ENCODE results near the gene RGS12. TPM values are rescaled to one million over a fixed set of nuclear protein-coding genes. Genes with fewer than 3 reads are reported as not detected.

RGS12 gene
- total and polyA plus RNA-seq, 2 of the 13 experiments (the other 11 are each of a cell fraction or from before 2014, with no cell fraction given) = 21.0 to 27.7 TPM

DNA sequence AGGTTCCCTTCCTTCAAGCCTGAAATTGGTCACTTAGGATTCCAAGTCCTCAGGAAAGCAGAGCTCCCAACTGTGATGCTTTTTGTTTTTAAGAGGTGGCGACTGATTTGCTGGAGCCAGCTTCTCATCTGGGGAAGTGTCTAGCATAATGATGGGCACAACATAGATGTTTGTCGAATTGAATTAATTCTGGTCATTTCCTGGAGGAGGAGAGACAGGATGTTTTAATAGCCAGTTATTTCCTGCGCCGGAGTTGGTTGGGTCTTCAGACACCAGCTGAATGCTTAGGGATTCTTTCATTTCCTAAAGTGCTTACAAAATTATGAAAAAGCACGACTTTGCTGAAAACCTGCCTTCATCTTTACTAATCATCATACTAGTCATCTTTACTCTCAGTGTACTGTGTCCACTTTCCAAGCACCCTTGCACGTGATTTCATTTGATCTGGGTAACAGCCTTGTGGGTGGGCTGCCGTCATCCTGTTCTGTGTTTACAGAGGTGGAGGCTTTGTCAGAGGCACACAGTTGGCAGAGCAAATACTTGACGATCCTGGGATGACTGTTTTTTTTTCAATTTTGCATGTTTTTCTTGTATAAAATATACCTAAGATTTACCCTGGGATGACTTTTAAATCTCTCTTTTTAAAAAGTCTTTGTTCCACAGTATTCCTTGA lies 49.5 kb downstream of the RGS12 start (continued):
- TF ChIP-seq, protein P1, sequence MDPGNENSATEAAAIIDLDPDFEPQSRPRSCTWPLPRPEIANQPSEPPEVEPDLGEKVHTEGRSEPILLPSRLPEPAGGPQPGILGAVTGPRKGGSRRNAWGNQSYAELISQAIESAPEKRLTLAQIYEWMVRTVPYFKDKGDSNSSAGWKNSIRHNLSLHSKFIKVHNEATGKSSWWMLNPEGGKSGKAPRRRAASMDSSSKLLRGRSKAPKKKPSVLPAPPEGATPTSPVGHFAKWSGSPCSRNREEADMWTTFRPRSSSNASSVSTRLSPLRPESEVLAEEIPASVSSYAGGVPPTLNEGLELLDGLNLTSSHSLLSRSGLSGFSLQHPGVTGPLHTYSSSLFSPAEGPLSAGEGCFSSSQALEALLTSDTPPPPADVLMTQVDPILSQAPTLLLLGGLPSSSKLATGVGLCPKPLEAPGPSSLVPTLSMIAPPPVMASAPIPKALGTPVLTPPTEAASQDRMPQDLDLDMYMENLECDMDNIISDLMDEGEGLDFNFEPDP (CRISPR knock-in tag; conservative IDR thresholded peaks at IDR 0.05) = no peak
- TF ChIP-seq, protein P2, sequence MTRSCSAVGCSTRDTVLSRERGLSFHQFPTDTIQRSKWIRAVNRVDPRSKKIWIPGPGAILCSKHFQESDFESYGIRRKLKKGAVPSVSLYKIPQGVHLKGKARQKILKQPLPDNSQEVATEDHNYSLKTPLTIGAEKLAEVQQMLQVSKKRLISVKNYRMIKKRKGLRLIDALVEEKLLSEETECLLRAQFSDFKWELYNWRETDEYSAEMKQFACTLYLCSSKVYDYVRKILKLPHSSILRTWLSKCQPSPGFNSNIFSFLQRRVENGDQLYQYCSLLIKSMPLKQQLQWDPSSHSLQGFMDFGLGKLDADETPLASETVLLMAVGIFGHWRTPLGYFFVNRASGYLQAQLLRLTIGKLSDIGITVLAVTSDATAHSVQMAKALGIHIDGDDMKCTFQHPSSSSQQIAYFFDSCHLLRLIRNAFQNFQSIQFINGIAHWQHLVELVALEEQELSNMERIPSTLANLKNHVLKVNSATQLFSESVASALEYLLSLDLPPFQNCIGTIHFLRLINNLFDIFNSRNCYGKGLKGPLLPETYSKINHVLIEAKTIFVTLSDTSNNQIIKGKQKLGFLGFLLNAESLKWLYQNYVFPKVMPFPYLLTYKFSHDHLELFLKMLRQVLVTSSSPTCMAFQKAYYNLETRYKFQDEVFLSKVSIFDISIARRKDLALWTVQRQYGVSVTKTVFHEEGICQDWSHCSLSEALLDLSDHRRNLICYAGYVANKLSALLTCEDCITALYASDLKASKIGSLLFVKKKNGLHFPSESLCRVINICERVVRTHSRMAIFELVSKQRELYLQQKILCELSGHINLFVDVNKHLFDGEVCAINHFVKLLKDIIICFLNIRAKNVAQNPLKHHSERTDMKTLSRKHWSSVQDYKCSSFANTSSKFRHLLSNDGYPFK (CRISPR knock-in tag; IDR thresholded peaks at IDR 0.05; ENCODE audit: borderline replicate concordance) = no peak
- TF ChIP-seq, protein P3, sequence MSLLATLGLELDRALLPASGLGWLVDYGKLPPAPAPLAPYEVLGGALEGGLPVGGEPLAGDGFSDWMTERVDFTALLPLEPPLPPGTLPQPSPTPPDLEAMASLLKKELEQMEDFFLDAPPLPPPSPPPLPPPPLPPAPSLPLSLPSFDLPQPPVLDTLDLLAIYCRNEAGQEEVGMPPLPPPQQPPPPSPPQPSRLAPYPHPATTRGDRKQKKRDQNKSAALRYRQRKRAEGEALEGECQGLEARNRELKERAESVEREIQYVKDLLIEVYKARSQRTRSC (CRISPR knock-in tag; IDR thresholded peaks at IDR 0.05; ENCODE audit: low read depth) = no peak
- TF ChIP-seq SP5 (CRISPR knock-in tag; IDR thresholded peaks at IDR 0.05; ENCODE audit: borderline replicate concordance, low read depth) = peak; percentile 93
- TF ChIP-seq, protein P4, sequence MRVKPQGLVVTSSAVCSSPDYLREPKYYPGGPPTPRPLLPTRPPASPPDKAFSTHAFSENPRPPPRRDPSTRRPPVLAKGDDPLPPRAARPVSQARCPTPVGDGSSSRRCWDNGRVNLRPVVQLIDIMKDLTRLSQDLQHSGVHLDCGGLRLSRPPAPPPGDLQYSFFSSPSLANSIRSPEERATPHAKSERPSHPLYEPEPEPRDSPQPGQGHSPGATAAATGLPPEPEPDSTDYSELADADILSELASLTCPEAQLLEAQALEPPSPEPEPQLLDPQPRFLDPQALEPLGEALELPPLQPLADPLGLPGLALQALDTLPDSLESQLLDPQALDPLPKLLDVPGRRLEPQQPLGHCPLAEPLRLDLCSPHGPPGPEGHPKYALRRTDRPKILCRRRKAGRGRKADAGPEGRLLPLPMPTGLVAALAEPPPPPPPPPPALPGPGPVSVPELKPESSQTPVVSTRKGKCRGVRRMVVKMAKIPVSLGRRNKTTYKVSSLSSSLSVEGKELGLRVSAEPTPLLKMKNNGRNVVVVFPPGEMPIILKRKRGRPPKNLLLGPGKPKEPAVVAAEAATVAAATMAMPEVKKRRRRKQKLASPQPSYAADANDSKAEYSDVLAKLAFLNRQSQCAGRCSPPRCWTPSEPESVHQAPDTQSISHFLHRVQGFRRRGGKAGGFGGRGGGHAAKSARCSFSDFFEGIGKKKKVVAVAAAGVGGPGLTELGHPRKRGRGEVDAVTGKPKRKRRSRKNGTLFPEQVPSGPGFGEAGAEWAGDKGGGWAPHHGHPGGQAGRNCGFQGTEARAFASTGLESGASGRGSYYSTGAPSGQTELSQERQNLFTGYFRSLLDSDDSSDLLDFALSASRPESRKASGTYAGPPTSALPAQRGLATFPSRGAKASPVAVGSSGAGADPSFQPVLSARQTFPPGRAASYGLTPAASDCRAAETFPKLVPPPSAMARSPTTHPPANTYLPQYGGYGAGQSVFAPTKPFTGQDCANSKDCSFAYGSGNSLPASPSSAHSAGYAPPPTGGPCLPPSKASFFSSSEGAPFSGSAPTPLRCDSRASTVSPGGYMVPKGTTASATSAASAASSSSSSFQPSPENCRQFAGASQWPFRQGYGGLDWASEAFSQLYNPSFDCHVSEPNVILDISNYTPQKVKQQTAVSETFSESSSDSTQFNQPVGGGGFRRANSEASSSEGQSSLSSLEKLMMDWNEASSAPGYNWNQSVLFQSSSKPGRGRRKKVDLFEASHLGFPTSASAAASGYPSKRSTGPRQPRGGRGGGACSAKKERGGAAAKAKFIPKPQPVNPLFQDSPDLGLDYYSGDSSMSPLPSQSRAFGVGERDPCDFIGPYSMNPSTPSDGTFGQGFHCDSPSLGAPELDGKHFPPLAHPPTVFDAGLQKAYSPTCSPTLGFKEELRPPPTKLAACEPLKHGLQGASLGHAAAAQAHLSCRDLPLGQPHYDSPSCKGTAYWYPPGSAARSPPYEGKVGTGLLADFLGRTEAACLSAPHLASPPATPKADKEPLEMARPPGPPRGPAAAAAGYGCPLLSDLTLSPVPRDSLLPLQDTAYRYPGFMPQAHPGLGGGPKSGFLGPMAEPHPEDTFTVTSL (CRISPR knock-in tag; IDR thresholded peaks at IDR 0.05; ENCODE audit: borderline replicate concordance) = peak; percentile 64; the same call in 1 of the 2 replicates
- TF ChIP-seq, protein P5, sequence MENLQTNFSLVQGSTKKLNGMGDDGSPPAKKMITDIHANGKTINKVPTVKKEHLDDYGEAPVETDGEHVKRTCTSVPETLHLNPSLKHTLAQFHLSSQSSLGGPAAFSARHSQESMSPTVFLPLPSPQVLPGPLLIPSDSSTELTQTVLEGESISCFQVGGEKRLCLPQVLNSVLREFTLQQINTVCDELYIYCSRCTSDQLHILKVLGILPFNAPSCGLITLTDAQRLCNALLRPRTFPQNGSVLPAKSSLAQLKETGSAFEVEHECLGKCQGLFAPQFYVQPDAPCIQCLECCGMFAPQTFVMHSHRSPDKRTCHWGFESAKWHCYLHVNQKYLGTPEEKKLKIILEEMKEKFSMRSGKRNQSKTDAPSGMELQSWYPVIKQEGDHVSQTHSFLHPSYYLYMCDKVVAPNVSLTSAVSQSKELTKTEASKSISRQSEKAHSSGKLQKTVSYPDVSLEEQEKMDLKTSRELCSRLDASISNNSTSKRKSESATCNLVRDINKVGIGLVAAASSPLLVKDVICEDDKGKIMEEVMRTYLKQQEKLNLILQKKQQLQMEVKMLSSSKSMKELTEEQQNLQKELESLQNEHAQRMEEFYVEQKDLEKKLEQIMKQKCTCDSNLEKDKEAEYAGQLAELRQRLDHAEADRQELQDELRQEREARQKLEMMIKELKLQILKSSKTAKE (CRISPR knock-in tag; IDR thresholded peaks at IDR 0.05; ENCODE audit: borderline replicate concordance) = peak; percentile 58; the same call in 1 of the 2 replicates
- no peak for TF ChIP-seq ZNF260 (CRISPR knock-in tag; IDR thresholded peaks at IDR 0.05; ENCODE audit: borderline replicate concordance, low read depth)
- no peak for TF ChIP-seq MTA3 (CRISPR knock-in tag; IDR thresholded peaks at IDR 0.05)
- TF ChIP-seq, protein P6, sequence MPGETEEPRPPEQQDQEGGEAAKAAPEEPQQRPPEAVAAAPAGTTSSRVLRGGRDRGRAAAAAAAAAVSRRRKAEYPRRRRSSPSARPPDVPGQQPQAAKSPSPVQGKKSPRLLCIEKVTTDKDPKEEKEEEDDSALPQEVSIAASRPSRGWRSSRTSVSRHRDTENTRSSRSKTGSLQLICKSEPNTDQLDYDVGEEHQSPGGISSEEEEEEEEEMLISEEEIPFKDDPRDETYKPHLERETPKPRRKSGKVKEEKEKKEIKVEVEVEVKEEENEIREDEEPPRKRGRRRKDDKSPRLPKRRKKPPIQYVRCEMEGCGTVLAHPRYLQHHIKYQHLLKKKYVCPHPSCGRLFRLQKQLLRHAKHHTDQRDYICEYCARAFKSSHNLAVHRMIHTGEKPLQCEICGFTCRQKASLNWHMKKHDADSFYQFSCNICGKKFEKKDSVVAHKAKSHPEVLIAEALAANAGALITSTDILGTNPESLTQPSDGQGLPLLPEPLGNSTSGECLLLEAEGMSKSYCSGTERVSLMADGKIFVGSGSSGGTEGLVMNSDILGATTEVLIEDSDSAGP (CRISPR knock-in tag; IDR thresholded peaks at IDR 0.05; ENCODE audit: borderline replicate concordance) = no peak
- no peak for TF ChIP-seq ZBTB42 (CRISPR knock-in tag; IDR thresholded peaks at IDR 0.05)
- no peak for TF ChIP-seq GZF1 (CRISPR knock-in tag; IDR thresholded peaks at IDR 0.05)
- TF ChIP-seq ELF3 (CRISPR knock-in tag; IDR thresholded peaks at IDR 0.05) = peak; percentile 51
- TF ChIP-seq RBAK (CRISPR knock-in tag; IDR thresholded peaks at IDR 0.05) = no peak

Measured in HepG2 (cell line).